Measurements from ENCODE around the gene GNAQ.

GNAQ gene

DNA sequence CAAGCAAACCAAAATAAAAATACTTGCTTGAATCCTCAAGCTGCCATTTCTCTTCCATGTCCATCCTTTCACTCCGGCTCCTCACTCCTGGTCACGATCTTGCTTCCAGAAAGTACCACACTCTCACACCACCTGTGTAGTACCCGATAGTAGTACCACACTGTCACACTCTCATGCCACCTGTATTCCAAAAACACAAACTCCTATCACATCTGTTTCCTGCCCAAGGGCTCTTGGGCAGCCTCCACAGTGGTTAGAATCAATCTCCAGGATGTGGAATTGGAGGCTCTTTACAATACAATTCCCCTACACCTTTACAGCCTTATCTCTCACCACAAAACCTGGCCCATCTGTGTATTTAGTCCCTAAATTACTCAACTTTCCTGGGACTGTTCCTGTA, 130.6 kb downstream of the GNAQ start:
- no peaks in the 10 kb centered on the region for H3K36me3 ChIP-seq (ENCODE audit: control insufficient read depth, insufficient read depth, low read length)
- peaks cover 3% of the 10 kb centered on the region for H3K79me2 ChIP-seq
- no peak for TF ChIP-seq CTCF (IDR thresholded peaks at IDR 0.05)
- H3K4me3 ChIP-seq (ENCODE audit: low read depth, low read length) = no peak overlapping the region
- H3K9me3 ChIP-seq (ENCODE audit: control insufficient read depth, low read length) = no peaks in the 10 kb centered on the region
- no peak overlapping the region for H3K9ac ChIP-seq
- H2AFZ ChIP-seq = no peak overlapping the region
- no peak overlapping the region for H3K27ac ChIP-seq
- no peak overlapping the region for H3K4me2 ChIP-seq (ENCODE audit: low read length)
- H3K4me1 ChIP-seq = no peaks in the 10 kb centered on the region
- no peaks in the 10 kb centered on the region for H3K27me3 ChIP-seq (ENCODE audit: control insufficient read depth, insufficient read depth, low read length)

- TF ChIP-seq CTCF (IDR thresholded peaks at IDR 0.05) = no peak
- H3K27me3 ChIP-seq (ENCODE audit: control insufficient read depth, insufficient read depth, low read length) = no peaks in the 10 kb centered on the region
- H3K4me1 ChIP-seq = no peaks in the 10 kb centered on the region
These were observed 131.8 kb downstream of the GNAQ start for GRCh38 chr9:77899679-77900354.

DNA sequence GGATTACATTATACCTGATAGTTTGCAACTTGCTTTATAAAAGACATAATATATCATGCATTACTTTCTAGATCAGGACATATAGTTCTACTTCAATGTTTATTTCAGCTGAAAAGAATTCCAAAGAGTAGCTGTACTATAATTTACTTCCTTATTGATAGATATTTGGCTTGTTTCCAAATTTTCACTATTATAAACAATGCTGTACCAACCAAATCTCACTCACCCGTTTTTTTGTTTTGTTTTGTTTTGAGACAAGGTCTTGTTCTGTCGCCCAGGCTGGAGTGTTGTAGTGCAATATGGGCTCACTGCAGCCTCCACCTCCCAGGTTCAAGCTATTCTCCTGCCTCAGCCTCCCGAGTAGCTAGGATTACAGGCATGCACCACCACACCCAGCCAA, 132.7 kb downstream of the GNAQ start:
- no peak overlapping the region for H3K9ac ChIP-seq
- no peaks in the 10 kb centered on the region for H3K36me3 ChIP-seq (ENCODE audit: control insufficient read depth, insufficient read depth, low read length)
- H3K4me3 ChIP-seq (ENCODE audit: low read depth, low read length) = no peak overlapping the region
- no peaks in the 10 kb centered on the region for H3K9me3 ChIP-seq (ENCODE audit: control insufficient read depth, low read length)
- no peak overlapping the region for H2AFZ ChIP-seq
- H3K4me2 ChIP-seq (ENCODE audit: low read length) = no peak overlapping the region
- TF ChIP-seq CTCF (IDR thresholded peaks at IDR 0.05) = no peak
- peaks cover 3% of the 10 kb centered on the region for H3K79me2 ChIP-seq
- H3K27me3 ChIP-seq (ENCODE audit: control insufficient read depth, insufficient read depth, low read length) = no peaks in the 10 kb centered on the region
- H3K4me1 ChIP-seq = no peaks in the 10 kb centered on the region
- H3K27ac ChIP-seq = no peak overlapping the region

More at GRCh38 chr9:77899679-77900354, 131.8 kb downstream of the GNAQ start:
- Histone ChIP-seq H3K4me3 (ENCODE audit: low read depth, low read length) (no peak overlapping the region), H3K4me2 (ENCODE audit: low read length) (no peak overlapping the region), H3K36me3 (ENCODE audit: control insufficient read depth, insufficient read depth, low read length) (no peaks in the 10 kb centered on the region), H3K9ac (no peak overlapping the region), H3K9me3 (ENCODE audit: control insufficient read depth, low read length) (no peaks in the 10 kb centered on the region), H2AFZ (no peak overlapping the region), H3K79me2 (peaks cover 3% of the 10 kb centered on the region), H3K27ac (no peak overlapping the region)

DNA sequence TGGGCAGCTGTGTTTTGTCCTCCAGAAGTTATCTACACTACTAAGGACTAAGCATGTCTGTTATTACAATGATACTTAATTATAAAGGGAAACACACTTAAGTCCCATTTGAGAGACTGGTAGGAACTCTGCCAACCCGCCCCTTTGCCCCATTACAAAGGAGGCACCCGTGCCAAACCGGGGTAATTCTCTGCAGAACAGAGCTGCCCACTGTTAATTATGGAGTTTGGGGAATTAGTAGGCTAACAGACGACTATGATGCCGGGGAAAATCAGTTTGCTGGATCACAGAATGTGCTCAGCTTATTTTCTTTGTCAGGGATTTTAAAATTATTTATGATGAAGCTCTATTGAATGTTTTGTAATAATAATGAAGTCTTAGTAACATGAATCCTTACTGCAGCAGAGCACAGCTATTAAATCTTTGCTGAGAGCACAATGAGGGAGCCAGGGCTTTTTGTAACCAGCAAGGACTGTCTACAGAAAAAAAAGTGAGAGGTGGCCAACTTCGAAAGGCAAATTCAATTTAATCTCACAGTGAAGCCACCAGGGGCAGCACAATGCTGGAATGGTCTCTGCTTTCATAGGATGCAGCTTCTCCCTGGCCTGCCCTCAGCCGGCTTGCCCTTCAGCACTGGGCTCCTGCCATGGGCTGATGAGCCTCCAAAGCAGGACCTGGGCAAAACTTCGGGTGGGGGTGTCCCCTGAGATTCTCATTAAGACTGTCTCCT, 134.5 kb downstream of the GNAQ start:
- H3K27ac ChIP-seq = no peak overlapping the region
- H3K4me3 ChIP-seq (ENCODE audit: low read depth, low read length) = no peak overlapping the region
- no peak overlapping the region for H2AFZ ChIP-seq
- H3K9ac ChIP-seq = no peak overlapping the region
- H3K79me2 ChIP-seq = peaks cover 3% of the 10 kb centered on the region
- H3K27me3 ChIP-seq (ENCODE audit: control insufficient read depth, insufficient read depth, low read length) = no peaks in the 10 kb centered on the region
- no peaks in the 10 kb centered on the region for H3K4me1 ChIP-seq
- H3K9me3 ChIP-seq (ENCODE audit: control insufficient read depth, low read length) = no peaks in the 10 kb centered on the region
- H3K36me3 ChIP-seq (ENCODE audit: control insufficient read depth, insufficient read depth, low read length) = no peaks in the 10 kb centered on the region
- no peak overlapping the region for H3K4me2 ChIP-seq (ENCODE audit: low read length)
- TF ChIP-seq CTCF (IDR thresholded peaks at IDR 0.05) = no peak
